ENCODE data around the gene RAB7B. TPM values are rescaled to one million over a fixed set of nuclear protein-coding genes. Genes with fewer than 3 reads are reported as not detected.
"Not testable (repeated sequence)": the region's sequence is repeated elsewhere in the genome, so short reads cannot be mapped to it uniquely, and the experiment has no call there.

Gene RAB7B, protein sequence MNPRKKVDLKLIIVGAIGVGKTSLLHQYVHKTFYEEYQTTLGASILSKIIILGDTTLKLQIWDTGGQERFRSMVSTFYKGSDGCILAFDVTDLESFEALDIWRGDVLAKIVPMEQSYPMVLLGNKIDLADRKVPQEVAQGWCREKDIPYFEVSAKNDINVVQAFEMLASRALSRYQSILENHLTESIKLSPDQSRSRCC
- not detected in 2 replicates for total RNA-seq

DNA sequence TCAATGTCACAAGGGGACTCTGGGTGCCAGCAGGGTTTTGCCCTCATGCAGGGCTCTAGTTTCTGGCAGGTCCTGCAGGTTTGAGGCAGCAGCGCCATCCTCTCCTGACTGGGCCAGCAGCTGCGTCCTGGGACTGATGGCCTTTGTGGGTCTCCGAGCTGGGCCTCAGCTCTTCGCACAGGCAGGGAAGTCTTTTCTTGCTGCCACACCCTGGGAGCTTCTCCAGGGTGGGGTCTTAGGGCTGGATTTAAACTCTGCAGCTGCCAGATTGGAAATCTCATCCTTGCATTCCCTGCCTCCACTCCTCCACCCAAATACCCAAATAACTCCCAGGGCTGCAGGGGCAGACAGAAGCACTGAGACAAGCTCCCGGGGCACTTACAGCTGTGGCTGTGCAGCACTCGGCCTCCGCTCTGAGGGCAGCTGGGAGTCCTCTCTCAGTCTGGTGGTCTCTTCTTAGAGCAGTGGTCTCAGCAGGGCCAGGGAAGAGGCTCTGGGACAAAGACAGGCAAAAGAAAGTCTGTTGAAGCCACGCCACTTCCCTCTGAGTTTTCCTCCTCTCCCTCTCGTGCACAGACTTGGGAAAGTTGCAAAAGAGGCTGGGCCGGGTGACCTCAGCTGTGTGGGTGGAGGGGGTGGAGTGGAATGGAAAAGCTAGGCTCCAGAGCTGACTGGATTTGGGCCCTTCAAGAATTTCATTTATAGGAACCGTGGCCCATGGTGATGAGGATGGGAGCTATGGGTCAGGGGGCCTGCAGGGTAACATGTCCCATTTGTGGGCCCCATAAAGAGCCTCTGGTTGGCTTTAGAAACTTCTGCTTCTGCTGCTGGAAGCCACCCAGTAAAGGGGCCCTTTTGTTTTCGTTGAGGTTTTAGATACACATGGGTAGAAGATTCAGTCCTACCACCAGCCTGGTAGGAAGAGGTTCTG, at the start of gene RAB7B:
TSS of gene RAB7B (minus strand) at position 525 of the 931 bp plus-strand sequence. CDS start 9,260 bp downstream, outside the sequence.
- H3K4me1 Mint-ChIP-seq (ENCODE audit: low read depth), result peaks cover 23% of the 10 kb centered on the region
- H3K9me3 Mint-ChIP-seq, result no peaks in the 10 kb centered on the region
- H3K36me3 Mint-ChIP-seq (ENCODE audit: low read depth), result no peaks in the 10 kb centered on the region
- DNase-seq (ENCODE audit: low spot score), result no peak
- intact Hi-C loops (cut with micrococcal nuclease), result no loop called here
- no peak within 1 kb of the TSS for H3K4me3 Mint-ChIP-seq (ENCODE audit: low read depth)
- peaks cover 10% of the 10 kb centered on the region for H3K27me3 Mint-ChIP-seq (ENCODE audit: low read depth)
- no peak within 1 kb of the TSS for H3K27ac Mint-ChIP-seq

DNA sequence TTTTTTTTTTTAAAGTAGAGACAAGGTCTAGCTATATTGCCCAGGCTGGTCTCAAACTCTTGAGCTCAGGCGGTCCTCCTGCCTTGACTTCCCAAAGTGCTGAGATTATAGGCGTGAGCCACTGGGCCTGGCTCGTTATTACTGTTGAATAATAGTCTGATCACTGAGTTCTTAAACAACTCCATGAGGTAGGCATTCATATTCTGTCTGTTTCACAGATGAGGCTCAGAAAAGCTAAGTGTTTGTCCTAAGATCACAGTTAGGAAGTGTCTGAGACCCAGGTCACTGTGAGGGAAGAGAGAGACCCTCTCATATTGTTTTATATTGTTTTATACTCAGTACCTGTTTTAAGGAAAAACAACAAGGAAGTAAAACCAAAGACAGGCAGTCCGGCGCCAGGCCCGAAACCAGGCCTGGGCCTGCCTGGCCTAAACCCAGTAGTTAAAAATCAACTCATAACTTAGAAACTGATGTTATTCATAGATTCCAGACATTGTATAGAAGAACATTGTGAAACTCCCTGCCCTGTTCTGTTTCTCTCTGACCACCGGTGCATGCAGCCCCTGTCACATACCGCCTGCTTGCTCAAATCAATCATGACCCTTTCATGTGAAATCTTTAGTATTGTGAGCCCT, 49.2 kb upstream of the RAB7B start:
- Mint-ChIP-seq H3K27me3 (ENCODE audit: low read depth) (peaks cover 42% of the 10 kb centered on the region), H3K4me1 (ENCODE audit: low read depth) (peaks cover 23% of the 10 kb centered on the region)
- H3K36me3 Mint-ChIP-seq (ENCODE audit: low read depth); H3K27ac Mint-ChIP-seq; H3K9me3 Mint-ChIP-seq; DNase-seq (ENCODE audit: low spot score); H3K4me3 Mint-ChIP-seq (ENCODE audit: low read depth); intact Hi-C loops (cut with micrococcal nuclease): not testable (repeated sequence)

- intact Hi-C loops (cut with micrococcal nuclease), result no loop called here
- H3K4me1 Mint-ChIP-seq (ENCODE audit: low read depth), result peaks cover 23% of the 10 kb centered on the region
- no peaks in the 10 kb centered on the region for H3K36me3 Mint-ChIP-seq (ENCODE audit: low read depth)
- no peaks in the 10 kb centered on the region for H3K9me3 Mint-ChIP-seq
- H3K27me3 Mint-ChIP-seq (ENCODE audit: low read depth), result peaks cover 30% of the 10 kb centered on the region
- no peak overlapping the region for H3K4me3 Mint-ChIP-seq (ENCODE audit: low read depth)
- H3K27ac Mint-ChIP-seq, result no peak overlapping the region
- peak; percentile 23 for DNase-seq (ENCODE audit: low spot score)
Measured at GRCh38 chr1:206050655-206051235, 47.5 kb upstream of the RAB7B start.

DNA sequence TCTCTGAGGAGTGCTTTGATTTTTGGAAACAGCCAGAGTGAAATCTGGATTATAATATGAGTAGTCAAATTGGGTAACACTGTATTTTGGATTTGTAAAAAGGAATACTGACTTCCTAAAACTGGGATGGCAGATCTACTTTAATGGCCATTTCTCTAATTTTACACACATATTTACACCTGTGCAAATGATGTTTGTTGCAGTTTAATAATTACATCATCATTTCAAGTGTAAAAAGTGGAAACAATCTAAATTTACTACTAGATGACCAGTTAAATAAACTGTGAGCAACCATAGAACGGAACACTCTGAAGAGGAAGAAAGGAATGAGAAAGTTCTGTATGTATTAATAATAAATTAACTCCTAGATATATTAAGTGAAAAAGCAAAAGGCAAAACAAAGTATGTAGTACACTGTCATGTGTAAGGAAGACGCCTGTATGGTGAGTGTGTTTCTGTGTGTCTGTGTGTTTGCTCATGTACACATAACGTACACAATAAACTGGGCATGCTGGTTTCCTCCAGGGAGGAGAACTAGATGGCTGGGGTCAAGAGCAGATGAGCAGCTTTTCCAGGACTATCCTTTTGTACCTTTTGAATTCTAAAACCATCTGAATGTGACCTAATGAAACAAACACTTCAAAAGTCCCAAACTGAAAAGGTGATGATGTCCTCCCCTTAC, 46.9 kb upstream of the RAB7B start:
- H3K4me1 Mint-ChIP-seq (ENCODE audit: low read depth), result peaks cover 23% of the 10 kb centered on the region
- intact Hi-C loops (cut with micrococcal nuclease), result no loop called here
- H3K4me3 Mint-ChIP-seq (ENCODE audit: low read depth), result no peak overlapping the region
- H3K36me3 Mint-ChIP-seq (ENCODE audit: low read depth), result no peaks in the 10 kb centered on the region
- no peaks in the 10 kb centered on the region for H3K9me3 Mint-ChIP-seq
- peaks cover 24% of the 10 kb centered on the region for H3K27me3 Mint-ChIP-seq (ENCODE audit: low read depth)
- H3K27ac Mint-ChIP-seq, result no peak overlapping the region
- DNase-seq (ENCODE audit: low spot score), result no peak

DNA sequence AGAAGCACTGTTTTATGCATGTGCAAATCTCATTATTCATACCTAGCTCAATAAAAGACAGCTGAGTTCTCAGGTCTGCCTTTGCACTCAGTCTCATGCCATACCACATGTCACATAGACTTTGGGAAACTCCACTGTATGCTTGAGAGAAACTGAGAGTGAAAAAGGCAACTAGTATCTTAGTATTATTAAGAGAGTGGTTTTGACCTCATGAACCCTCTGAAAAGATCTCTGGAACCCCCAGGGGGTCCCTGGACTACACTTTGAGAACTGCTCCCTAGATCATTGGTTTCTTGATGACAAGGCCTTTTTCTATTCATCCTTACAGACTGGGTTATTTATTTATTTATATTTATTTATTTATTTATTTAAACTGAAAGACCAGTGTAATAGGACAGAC, 46.1 kb upstream of the RAB7B start:
- H3K27ac Mint-ChIP-seq, result no peak overlapping the region
- intact Hi-C loops (cut with micrococcal nuclease), result no loop called here
- peaks cover 23% of the 10 kb centered on the region for H3K27me3 Mint-ChIP-seq (ENCODE audit: low read depth)
- H3K36me3 Mint-ChIP-seq (ENCODE audit: low read depth), result no peaks in the 10 kb centered on the region
- peaks cover 23% of the 10 kb centered on the region for H3K4me1 Mint-ChIP-seq (ENCODE audit: low read depth)
- no peak for DNase-seq (ENCODE audit: low spot score)
- H3K9me3 Mint-ChIP-seq, result no peaks in the 10 kb centered on the region
- H3K4me3 Mint-ChIP-seq (ENCODE audit: low read depth), result no peak overlapping the region

DNA sequence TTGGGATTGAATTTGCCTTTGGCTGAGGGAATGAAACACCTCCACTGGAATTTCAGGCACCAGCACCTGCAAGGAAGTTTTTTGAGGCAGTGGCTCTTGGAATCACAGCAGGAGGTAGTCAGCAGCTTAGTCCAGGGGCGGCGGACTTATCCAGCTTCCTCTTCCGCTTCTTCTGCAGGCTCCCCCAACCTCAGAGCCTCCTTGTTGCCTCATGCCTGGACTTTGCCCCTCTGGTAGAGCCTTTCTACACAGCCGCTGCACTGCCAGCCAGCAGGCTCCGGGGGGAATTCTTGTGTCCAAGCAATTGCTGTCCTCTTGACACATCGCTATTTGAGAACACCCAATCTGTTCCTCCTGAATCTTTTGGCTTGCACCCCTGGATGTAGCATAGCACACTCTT, 45.4 kb upstream of the RAB7B start:
- H3K27ac Mint-ChIP-seq, result no peak overlapping the region
- no peak for DNase-seq (ENCODE audit: low spot score)
- no peaks in the 10 kb centered on the region for H3K9me3 Mint-ChIP-seq
- H3K4me1 Mint-ChIP-seq (ENCODE audit: low read depth), result peaks cover 23% of the 10 kb centered on the region
- H3K36me3 Mint-ChIP-seq (ENCODE audit: low read depth), result no peaks in the 10 kb centered on the region
- H3K27me3 Mint-ChIP-seq (ENCODE audit: low read depth), result peaks cover 21% of the 10 kb centered on the region
- intact Hi-C loops (cut with micrococcal nuclease), result no loop called here
- H3K4me3 Mint-ChIP-seq (ENCODE audit: low read depth), result no peak overlapping the region

DNA sequence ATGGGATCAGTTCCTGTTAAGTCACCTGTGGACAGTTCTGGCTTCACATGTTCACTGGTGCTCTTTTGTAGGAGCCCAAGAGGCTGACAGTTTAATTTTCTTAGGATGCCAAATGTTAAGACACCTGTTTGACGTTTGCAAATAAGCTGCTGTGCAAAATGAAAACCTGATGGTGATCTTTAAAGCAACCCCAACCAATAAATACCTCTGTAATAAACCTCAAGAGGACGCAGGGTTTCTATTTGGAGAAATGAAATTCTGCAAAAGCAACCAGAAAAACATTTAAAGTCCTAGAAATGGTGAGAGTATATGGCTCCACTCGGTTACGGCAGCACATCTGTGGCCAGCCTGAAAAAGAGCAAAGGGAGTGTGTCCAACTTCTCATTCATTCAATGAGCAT, 44.1 kb upstream of the RAB7B start:
- Mint-ChIP-seq H3K27me3 (ENCODE audit: low read depth) (peaks cover 18% of the 10 kb centered on the region), H3K4me1 (ENCODE audit: low read depth) (peaks cover 16% of the 10 kb centered on the region), H3K4me3 (ENCODE audit: low read depth) (no peak overlapping the region), H3K9me3 (no peaks in the 10 kb centered on the region), H3K27ac (no peak overlapping the region), H3K36me3 (ENCODE audit: low read depth) (no peaks in the 10 kb centered on the region)
- no peak for DNase-seq (ENCODE audit: low spot score)
- intact Hi-C loops (cut with micrococcal nuclease), result no loop called here

- H3K27me3 Mint-ChIP-seq (ENCODE audit: low read depth), result peaks cover 37% of the 10 kb centered on the region
- intact Hi-C loops (cut with micrococcal nuclease), result no loop called here
- H3K36me3 Mint-ChIP-seq (ENCODE audit: low read depth), result no peaks in the 10 kb centered on the region
- H3K4me1 Mint-ChIP-seq (ENCODE audit: low read depth), result no peaks in the 10 kb centered on the region
- H3K27ac Mint-ChIP-seq, result no peak overlapping the region
- H3K4me3 Mint-ChIP-seq (ENCODE audit: low read depth), result no peak overlapping the region
- H3K9me3 Mint-ChIP-seq, result no peaks in the 10 kb centered on the region
- DNase-seq (ENCODE audit: low spot score), result no peak
Measured at GRCh38 chr1:206041640-206042039, 38.4 kb upstream of the RAB7B start.

DNA sequence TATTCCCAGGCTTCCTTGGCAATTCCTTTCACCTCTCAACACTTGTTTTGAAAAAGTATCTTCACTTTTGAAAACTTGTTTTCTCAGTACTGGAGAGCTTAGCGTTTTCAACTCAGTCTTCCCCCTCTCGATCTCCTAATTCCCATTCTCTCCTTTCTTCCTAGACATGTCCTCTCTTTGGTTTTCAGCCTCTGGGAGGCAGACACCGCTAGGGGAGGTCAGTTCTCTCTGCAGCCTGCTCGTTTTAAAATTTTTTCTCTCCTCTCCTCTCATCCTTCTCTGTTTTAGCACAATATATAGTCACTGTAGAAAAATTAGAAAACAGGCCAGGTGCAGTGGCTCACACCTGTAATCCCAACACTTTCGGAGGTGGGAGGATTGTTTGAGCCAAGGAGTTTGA, 37.1 kb upstream of the RAB7B start:
- H3K36me3 Mint-ChIP-seq (ENCODE audit: low read depth), result no peaks in the 10 kb centered on the region
- DNase-seq (ENCODE audit: low spot score), result no peak
- no peaks in the 10 kb centered on the region for H3K4me1 Mint-ChIP-seq (ENCODE audit: low read depth)
- peaks cover 45% of the 10 kb centered on the region for H3K27me3 Mint-ChIP-seq (ENCODE audit: low read depth)
- H3K27ac Mint-ChIP-seq, result no peak overlapping the region
- no peaks in the 10 kb centered on the region for H3K9me3 Mint-ChIP-seq
- H3K4me3 Mint-ChIP-seq (ENCODE audit: low read depth), result no peak overlapping the region
- intact Hi-C loops (cut with micrococcal nuclease), result no loop called here

DNA sequence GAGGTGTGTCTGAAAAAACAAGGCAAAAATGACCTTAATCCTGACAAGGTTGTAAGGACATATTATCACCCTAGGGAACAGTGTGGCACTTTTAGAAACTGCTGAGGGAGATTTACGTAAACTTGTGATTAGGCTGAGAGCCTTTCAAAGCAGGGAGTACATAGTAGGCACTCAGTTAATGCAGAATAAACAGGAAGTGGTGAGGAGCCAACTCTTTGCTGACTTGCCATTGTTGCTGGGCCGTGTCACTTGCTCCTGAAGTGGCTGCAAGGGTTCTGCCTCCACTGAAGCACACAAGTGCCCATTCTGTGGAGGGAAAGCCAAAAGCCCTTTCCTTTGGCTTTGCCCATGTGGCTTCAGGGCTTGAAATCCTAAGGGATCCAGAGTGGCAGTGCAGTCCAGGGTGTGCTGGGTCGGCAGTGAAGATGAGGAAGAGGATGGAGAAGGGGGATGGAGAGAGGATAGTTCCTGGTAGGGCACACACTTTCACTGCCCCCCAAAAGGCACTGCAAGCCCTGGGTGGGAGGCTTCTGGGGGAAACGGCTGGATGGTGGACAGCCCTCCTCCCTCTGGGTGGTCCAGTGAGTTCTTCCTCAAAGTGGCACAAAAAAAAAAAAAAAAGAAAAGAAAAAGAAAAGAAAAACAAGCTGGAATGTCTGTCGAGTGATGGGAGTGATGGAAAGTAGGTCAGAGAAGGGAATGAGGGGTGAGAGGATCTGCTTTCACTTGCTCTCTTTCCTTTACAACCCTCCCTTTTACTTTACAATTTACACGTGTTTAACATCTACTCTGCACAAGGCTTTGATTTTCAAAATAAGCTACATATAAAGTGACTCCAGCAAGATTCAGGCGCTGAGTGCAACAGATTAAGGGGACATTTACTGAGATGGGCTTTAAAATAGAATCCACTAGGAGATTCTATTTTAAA, 36.1 kb upstream of the RAB7B start:
- Mint-ChIP-seq H3K4me1 (ENCODE audit: low read depth) (no peaks in the 10 kb centered on the region), H3K27ac (no peak overlapping the region), H3K4me3 (ENCODE audit: low read depth) (no peak overlapping the region), H3K36me3 (ENCODE audit: low read depth) (no peaks in the 10 kb centered on the region), H3K27me3 (ENCODE audit: low read depth) (peaks cover 55% of the 10 kb centered on the region), H3K9me3 (no peaks in the 10 kb centered on the region)
- DNase-seq (ENCODE audit: low spot score), result no peak
- intact Hi-C loops (cut with micrococcal nuclease), result no loop called here

DNA sequence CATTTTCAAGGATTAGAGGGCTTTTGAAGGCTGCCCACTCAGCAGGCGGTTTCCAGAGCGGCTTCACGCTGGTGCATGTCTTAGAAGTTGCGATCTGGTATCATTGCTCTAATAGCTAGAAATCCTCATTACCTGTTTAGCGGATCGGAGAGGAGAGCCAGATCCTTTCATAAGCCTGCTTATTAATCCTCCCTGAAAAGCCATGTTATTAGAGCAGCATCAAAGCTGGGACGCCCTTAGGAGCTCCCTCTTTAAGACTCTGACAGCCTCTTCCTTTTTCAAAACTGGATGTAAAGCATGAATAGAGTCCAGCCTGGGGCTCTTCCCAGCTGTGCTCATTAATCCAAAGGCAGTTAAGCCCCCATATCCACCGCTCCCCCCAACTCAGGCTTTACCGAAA, 34.4 kb upstream of the RAB7B start:
- no peak overlapping the region for H3K27ac Mint-ChIP-seq
- H3K36me3 Mint-ChIP-seq (ENCODE audit: low read depth), result no peaks in the 10 kb centered on the region
- intact Hi-C loops (cut with micrococcal nuclease), result no loop called here
- no peaks in the 10 kb centered on the region for H3K4me1 Mint-ChIP-seq (ENCODE audit: low read depth)
- H3K9me3 Mint-ChIP-seq, result no peaks in the 10 kb centered on the region
- H3K4me3 Mint-ChIP-seq (ENCODE audit: low read depth), result no peak overlapping the region
- DNase-seq (ENCODE audit: low spot score), result no peak
- peaks cover 67% of the 10 kb centered on the region for H3K27me3 Mint-ChIP-seq (ENCODE audit: low read depth)

Data from activated T-helper 2 cell treated with anti-CD3 and anti-CD28 coated beads, Interferon-gamma antibody, Interleukin-2, Interleukin-4, amounts not matched to agents 10 μg/mL and 5 μg/mL and 100 μg/mL, durations not matched to agents 14 hours and 24 hours and 36 hours (primary cell).